Smooth muscle cell (in vitro differentiated cells): ENCODE results near the gene HNF1A. TPM values are rescaled to one million over a fixed set of nuclear protein-coding genes. Genes with fewer than 3 reads are reported as not detected.

ENCODE experiments used
- DNase-seq: peaks from one replicate; lab custom pipeline; 2025; ENCODE audit not compliant: unreplicated experiment; lab: John Stamatoyannopoulos, UW
- H2AFZ ChIP-seq: fragments of 200-600 bp; sonication (generic); 2 replicates; pipeline ENCODE4 v1.6.0; 2016; ENCODE audit warnings: antibody characterized with exemption, low read depth, mild to moderate bottlenecking
- H3F3A ChIP-seq: fragments of 200-600 bp; sonication (generic); 2 replicates; pipeline ENCODE4 v1.6.0; 2017; ENCODE audit warnings: antibody characterized with exemption, low read depth
- H3K27ac ChIP-seq: fragments of 200-600 bp; sonication (generic); 2 replicates; pipeline ENCODE4 v1.5.1; 2016; ENCODE audit warnings: low read depth, mild to moderate bottlenecking
- H3K27me3 ChIP-seq: fragments of 200-600 bp; sonication (generic); 2 replicates; pipeline ENCODE4 v1.6.1; 2016; ENCODE audit warnings: low read depth, mild to moderate bottlenecking
- H3K36me3 ChIP-seq: fragments of 200-600 bp; sonication (generic); 2 replicates; pipeline ENCODE4 v1.5.1; 2016; ENCODE audit warnings: low read depth
- H3K4me1 ChIP-seq: fragments of 200-600 bp; sonication (generic); 2 replicates; pipeline ENCODE4 v1.5.1; 2016; ENCODE audit warnings: low read depth
- H3K4me2 ChIP-seq: fragments of 200-600 bp; sonication (generic); 2 replicates; pipeline ENCODE4 v1.6.0; 2016; ENCODE audit warnings: mild to moderate bottlenecking
- H3K4me3 ChIP-seq: fragments of 200-600 bp; sonication (generic); 2 replicates; pipeline ENCODE4 v1.5.1; 2016; ENCODE audit warnings: mild to moderate bottlenecking
- H3K79me2 ChIP-seq: fragments of 200-600 bp; sonication (generic); 2 replicates; pipeline ENCODE4 v1.6.0; 2016; ENCODE audit warnings: low read depth, mild to moderate bottlenecking
- H3K9ac ChIP-seq: fragments of 200-600 bp; sonication (generic); 2 replicates; pipeline ENCODE4 v1.6.0; 2016; ENCODE audit warnings: low read depth
- H3K9me3 ChIP-seq: fragments of 200-600 bp; sonication (generic); replicated peaks from 2 replicates; pipeline ENCODE4 v1.5.1; 2016; ENCODE audit warnings: low read depth
- H4K20me1 ChIP-seq: fragments of 200-600 bp; sonication (generic); 2 replicates; pipeline ENCODE4 v1.6.0; 2016; ENCODE audit warnings: low read depth
- CTCF ChIP-seq: fragments of 200-600 bp; sonication (generic); IDR thresholded peaks from 2 replicates; pipeline ENCODE4 v1.5.1; 2017; ENCODE audit warnings: borderline replicate concordance, mild to moderate bottlenecking, antibody characterized with exemption; ENCODE audit not compliant: insufficient read depth, poor library complexity, severe bottlenecking
- WGBS: methylation state at CpG from one replicate; pipeline ENCODE4 v1.1.7; 2016; ENCODE audit warnings: low lambda C conversion rate; 5-methylcytosine and 5-hydroxymethylcytosine counted together
- polyA plus RNA-seq: library from polyadenylated mRNA; unstranded; fragments of >200 nt; fragmentation: Nextera tagmentation; extraction: Ambion mirVana; gene quantifications from 2 replicates; pipeline ENCODE4 v1.2.1, GENCODE V29; 2016
- total RNA-seq: library from RNA; depleted of rRNA; stranded (reverse); fragments of >200 nt; gene quantifications from 2 replicates; pipeline ENCODE4 v1.2.3, GENCODE V29; 2014

Gene HNF1A
- total and polyA plus RNA-seq, 2 experiments from 2014 or later: 0.09 TPM; not detected in 1

- H4K20me1 ChIP-seq: no peaks in the 10 kb centered on the region
- 89% methylated on average over 2 of the region's 2 CpGs for WGBS
- H3K27me3 ChIP-seq: no peaks in the 10 kb centered on the region
- H3K9me3 ChIP-seq: no peaks in the 10 kb centered on the region
- H2AFZ ChIP-seq: no peak overlapping the region
- H3K79me2 ChIP-seq: peaks cover 13% of the 10 kb centered on the region
- H3K9ac ChIP-seq: no peak overlapping the region
- H3K36me3 ChIP-seq: no peaks in the 10 kb centered on the region
- H3K4me2 ChIP-seq: no peak overlapping the region
- H3K27ac ChIP-seq: no peak overlapping the region
- TF ChIP-seq CTCF: no peak
- H3K4me3 ChIP-seq: no peak overlapping the region
- peaks cover 7% of the 10 kb centered on the region for H3K4me1 ChIP-seq
- DNase-seq: no peak
- no peaks in the 10 kb centered on the region for H3F3A ChIP-seq
These were observed 40.7 kb downstream of the HNF1A start for GRCh38 chr12:121018860-121019617.

DNA sequence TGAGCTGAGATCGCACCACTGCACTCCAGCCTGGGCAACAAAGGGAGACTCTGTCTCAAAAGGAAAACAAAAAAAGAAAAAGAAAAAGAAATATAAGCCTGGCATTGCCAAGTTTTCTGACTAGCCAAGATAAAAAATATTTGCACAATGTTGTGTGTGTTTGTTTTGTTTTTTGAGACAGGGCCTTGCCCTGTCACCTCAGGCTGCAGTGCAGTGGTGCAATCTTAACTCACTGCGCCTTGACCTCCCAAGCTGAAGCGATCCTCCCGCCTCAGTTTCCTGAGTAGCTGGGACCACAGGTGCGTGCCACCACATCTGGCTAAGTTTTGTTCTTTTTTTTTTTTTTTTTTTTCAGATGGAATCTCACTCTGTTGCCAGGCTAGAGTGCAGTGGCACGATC, 43.4 kb downstream of the HNF1A start:
- H3K36me3 ChIP-seq: no peaks in the 10 kb centered on the region
- H3K79me2 ChIP-seq: no peaks in the 10 kb centered on the region
- H3K27me3 ChIP-seq: no peaks in the 10 kb centered on the region
- H3K9ac ChIP-seq: no peak overlapping the region
- H3K4me2 ChIP-seq: no peak overlapping the region
- H3K4me3 ChIP-seq: no peak overlapping the region
- H3F3A ChIP-seq: no peaks in the 10 kb centered on the region
- H4K20me1 ChIP-seq: no peaks in the 10 kb centered on the region
- DNase-seq: no peak
- no peak overlapping the region for H3K27ac ChIP-seq
- no peak for TF ChIP-seq CTCF
- H3K9me3 ChIP-seq: no peaks in the 10 kb centered on the region
- no peak overlapping the region for H2AFZ ChIP-seq
- WGBS: 98% methylated on average over 6 of the region's 6 CpGs
- H3K4me1 ChIP-seq: no peaks in the 10 kb centered on the region

- no peak for DNase-seq
- Histone ChIP-seq H3K9ac (no peak overlapping the region), H3K27me3 (no peaks in the 10 kb centered on the region), H4K20me1 (no peaks in the 10 kb centered on the region), H3K4me2 (no peak overlapping the region), H3K27ac (no peak overlapping the region), H3K4me3 (no peak overlapping the region), H3K36me3 (no peaks in the 10 kb centered on the region), H3F3A (no peaks in the 10 kb centered on the region), H3K79me2 (no peaks in the 10 kb centered on the region), H3K4me1 (no peaks in the 10 kb centered on the region), H3K9me3 (no peaks in the 10 kb centered on the region), H2AFZ (no peak overlapping the region)
- no peak for TF ChIP-seq CTCF
- 74% methylated on average over 2 of the region's 2 CpGs for WGBS
These were observed 44.4 kb downstream of the HNF1A start for GRCh38 chr12:121022713-121023112.

DNA sequence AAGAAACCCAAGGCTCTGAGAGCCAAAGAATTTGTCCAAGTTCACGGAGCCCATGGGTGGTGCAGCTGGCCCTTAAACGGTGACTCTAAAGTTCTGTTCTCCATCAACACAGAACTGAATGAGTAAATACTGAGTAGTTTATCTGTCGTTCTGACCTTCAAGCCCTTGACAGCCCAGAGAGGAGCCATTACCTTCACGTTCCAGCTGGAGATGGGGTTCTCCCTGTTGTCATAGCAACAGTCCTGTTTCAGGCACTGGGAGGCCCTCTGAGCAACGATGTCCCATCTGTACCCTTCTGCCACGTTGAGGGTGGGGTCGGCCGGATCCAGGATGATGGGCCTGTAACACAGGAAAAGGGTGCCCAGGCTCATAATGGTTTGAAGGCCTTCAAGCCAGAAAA, 45.5 kb downstream of the HNF1A start:
- Histone ChIP-seq H3K27ac (no peak overlapping the region), H3K27me3 (no peaks in the 10 kb centered on the region), H2AFZ (no peak overlapping the region), H3K4me2 (no peak overlapping the region), H4K20me1 (no peaks in the 10 kb centered on the region), H3K4me3 (no peak overlapping the region), H3K9me3 (no peaks in the 10 kb centered on the region), H3K9ac (no peak overlapping the region), H3K36me3 (no peaks in the 10 kb centered on the region), H3K79me2 (no peaks in the 10 kb centered on the region), H3K4me1 (no peaks in the 10 kb centered on the region), H3F3A (no peaks in the 10 kb centered on the region)
- DNase-seq: no peak
- 84% methylated on average over 8 of the region's 8 CpGs for WGBS
- no peak for TF ChIP-seq CTCF
